Measurements from ENCODE around the gene SRSF2.
A peak's percentile ranks its signal among the peaks of the same experiment; 100 is the strongest.

Gene SRSF2, protein sequence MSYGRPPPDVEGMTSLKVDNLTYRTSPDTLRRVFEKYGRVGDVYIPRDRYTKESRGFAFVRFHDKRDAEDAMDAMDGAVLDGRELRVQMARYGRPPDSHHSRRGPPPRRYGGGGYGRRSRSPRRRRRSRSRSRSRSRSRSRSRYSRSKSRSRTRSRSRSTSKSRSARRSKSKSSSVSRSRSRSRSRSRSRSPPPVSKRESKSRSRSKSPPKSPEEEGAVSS

DNA sequence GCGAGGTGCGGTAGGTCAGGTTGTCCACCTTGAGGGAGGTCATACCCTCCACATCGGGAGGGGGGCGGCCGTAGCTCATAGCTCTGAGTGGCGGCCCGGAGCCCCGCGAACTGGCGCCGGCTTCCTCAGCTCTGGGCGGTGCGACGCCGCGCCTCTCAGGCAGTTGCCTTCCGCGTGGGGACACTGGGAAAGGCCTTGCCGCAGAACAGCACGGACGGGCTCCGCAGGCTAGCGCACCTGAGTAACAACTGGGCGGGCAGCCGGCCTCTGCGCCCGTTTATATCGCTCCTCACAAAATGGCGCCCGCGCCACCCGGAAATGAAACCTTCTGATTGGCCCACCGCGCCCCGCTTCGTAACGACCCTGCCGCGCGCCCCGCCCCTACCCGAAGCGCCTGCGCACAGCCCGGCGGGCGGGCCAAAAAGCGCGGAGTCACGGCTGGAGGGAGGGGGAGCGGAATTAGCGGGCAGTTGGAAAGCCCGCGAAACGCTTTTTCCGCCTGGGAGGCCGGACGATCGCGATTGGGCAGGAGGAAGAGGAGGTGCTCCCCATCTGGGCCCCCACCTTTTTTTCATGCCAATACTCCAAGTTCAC, at the start of gene SRSF2:
Gene SRSF2 (minus strand): TSS at position 250 of the 594 bp plus-strand sequence. CDS start 171 bp downstream, at position 79.
- peak within 1 kb of the TSS; percentile 95 for H3K4me3 ChIP-seq (ENCODE audit: low read depth, low read length)
- TF ChIP-seq, protein P1, sequence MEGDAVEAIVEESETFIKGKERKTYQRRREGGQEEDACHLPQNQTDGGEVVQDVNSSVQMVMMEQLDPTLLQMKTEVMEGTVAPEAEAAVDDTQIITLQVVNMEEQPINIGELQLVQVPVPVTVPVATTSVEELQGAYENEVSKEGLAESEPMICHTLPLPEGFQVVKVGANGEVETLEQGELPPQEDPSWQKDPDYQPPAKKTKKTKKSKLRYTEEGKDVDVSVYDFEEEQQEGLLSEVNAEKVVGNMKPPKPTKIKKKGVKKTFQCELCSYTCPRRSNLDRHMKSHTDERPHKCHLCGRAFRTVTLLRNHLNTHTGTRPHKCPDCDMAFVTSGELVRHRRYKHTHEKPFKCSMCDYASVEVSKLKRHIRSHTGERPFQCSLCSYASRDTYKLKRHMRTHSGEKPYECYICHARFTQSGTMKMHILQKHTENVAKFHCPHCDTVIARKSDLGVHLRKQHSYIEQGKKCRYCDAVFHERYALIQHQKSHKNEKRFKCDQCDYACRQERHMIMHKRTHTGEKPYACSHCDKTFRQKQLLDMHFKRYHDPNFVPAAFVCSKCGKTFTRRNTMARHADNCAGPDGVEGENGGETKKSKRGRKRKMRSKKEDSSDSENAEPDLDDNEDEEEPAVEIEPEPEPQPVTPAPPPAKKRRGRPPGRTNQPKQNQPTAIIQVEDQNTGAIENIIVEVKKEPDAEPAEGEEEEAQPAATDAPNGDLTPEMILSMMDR (IDR thresholded peaks at IDR 0.05; ENCODE audit: low read depth, low read length) = no peak

DNA sequence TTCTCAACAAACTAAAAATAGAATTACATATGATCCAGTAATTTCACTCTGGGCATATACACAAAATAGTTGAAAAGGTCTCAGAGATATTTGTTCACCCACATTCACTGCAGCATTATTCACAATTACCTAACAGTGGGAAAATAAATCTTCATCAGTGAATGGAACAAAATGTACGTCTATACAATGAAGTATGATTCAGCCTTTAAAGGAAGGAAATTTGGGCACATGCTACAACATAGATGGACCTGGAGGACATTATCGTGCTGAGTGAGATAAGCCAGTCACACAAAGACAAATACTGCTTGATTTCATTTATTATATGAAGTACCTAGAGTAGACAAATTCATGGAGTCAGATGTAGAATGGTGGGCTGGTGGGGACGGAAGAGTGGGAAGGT, 47.8 kb upstream of the SRSF2 start:
- no peak overlapping the region for H3K4me3 ChIP-seq (ENCODE audit: low read depth, low read length)
- TF ChIP-seq, protein P1 (IDR thresholded peaks at IDR 0.05; ENCODE audit: low read depth, low read length) = no peak

DNA sequence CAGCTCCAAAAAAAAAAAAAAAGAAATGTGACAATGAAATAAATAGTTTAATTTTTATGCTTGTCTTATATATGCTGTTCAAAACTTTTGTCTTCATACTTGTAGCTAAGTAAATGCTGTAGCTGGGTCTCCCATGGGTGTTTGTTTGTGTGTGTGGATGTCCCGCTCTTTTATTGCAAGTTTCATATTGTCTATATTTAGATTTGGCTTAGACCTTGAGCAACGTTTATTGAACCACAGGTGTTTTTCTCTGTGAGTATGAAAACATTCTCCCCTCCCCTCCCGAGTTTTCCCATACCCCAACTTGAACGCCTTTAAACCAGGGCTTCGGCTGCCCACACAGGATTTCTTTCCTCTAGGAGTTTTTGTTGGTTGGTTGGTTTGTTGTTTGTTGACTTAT, 46.0 kb upstream of the SRSF2 start:
- H3K4me3 ChIP-seq (ENCODE audit: low read depth, low read length) = no peak overlapping the region
- TF ChIP-seq, protein P1 (IDR thresholded peaks at IDR 0.05; ENCODE audit: low read depth, low read length) = no peak

DNA sequence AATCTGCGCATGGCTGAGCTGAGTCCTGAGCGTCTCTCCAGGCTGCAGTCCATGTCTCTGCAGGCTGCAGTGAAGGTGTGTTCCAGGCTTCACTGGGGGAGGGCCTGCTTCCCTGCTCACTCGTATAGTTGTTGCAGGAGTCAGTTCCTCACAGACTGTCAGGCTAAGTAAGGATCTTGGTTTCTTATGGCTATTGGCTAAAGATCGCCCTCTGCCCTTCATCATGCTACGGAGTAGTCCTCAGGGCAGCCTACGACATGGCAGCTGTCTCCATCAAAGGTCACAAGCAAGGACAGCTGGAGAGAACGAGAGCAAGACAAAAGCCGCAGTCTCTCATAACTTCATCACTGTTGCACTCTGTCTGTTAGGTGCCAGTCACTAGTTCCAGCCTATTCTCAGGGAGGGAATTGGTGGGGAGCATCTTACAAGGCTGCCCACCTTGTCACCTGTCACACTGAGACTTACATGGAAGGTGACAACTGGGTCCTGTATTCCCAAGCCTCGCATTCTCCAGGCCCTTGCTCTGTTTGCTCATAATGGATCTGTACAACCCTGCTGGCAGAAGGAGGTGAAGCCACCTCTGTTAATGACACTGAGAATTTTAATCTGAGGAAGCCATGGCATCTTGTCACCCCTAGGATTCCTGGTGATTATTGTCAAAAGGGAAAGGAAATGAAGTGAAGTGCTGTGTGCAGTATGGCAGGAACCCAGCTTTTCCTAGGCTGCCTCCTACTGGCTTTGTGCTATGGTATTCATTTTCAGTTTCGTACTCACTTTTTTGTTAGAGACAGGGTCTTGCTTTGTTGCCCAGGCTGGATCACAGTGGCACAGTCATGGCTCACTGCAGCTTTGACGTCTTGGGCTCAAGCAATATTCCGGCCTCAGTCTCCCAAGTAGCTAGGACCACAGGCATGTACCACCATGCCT, 44.2 kb upstream of the SRSF2 start:
- no peak overlapping the region for H3K4me3 ChIP-seq (ENCODE audit: low read depth, low read length)
- TF ChIP-seq, protein P1 (IDR thresholded peaks at IDR 0.05; ENCODE audit: low read depth, low read length) = no peak

DNA sequence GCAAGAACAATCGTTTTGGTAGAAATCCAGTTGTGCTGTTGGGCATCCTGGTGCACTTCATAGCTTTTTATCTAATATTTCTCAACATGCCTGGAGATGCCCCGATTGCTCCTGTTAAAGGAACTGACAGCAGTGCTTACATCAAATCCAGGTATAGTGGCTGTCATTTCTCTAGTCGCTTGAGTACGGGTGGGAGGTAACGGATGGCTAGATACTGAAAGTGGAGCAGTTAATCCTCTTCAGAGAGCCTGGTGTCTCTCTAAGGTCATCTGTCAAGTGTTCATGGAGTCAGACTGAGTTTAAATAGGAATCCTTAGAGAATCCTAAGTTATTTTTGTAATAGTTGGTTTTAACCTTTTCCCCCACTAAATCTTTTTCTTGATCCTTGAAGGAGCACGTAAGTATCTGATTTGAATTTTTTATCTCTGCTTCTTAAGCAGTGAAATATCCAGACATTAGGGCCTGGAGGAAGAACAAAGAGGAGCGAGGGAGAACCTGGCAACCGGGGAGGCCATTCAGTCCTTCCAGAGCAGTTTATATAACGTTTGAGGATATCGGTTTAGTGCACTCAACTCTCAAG, 38.0 kb upstream of the SRSF2 start:
- TF ChIP-seq, protein P1 (IDR thresholded peaks at IDR 0.05; ENCODE audit: low read depth, low read length) = no peak
- H3K4me3 ChIP-seq (ENCODE audit: low read depth, low read length) = no peak overlapping the region

DNA sequence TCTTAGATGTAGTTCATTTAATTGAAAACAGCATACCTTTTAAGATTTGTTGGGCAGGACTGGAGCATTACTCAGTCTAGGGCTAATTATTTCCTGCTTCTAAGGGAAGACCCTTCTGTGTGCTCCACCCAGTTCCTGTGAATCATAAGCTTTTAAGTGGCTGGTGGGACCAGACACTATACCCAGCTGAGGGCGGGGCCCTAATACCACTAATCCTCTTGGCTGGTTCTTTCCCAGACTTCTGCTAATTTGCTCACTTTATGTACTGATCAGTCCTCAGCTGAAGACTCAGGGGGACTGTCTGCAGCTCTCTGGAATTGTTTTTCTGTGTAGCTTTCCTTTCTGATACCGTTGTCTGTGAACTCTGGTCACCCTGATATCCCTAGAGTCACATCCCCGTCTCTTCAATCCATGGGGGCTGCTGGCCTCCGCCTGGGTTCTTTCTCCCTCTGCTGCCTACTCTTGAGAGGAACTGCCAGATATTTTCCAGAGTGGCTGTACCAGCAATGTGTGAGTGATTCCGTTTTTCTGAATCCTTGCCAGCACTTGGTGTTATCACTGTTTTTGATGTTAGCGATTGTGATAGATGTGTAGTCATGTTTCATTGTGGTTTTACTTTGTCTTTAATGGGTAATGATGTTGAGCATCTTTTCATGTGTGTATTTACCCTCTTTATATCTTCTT, 35.9 kb upstream of the SRSF2 start:
- no peak overlapping the region for H3K4me3 ChIP-seq (ENCODE audit: low read depth, low read length)
- TF ChIP-seq, protein P1 (IDR thresholded peaks at IDR 0.05; ENCODE audit: low read depth, low read length) = no peak
